CD4-positive, alpha-beta T cell treated with Interleukin-15 for 4 hours (primary cell): ENCODE data around the gene SNX10.
"Not testable (repeated sequence)": the region's sequence is repeated elsewhere in the genome, so short reads cannot be mapped to it uniquely, and the experiment has no call there.

Source experiments
- DNase-seq: peaks from one replicate; pipeline ENCODE4 v3.0.0-alpha.2; 2020; ENCODE audit warnings: low spot score

The SNX10 gene, protein sequence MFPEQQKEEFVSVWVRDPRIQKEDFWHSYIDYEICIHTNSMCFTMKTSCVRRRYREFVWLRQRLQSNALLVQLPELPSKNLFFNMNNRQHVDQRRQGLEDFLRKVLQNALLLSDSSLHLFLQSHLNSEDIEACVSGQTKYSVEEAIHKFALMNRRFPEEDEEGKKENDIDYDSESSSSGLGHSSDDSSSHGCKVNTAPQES

DNA sequence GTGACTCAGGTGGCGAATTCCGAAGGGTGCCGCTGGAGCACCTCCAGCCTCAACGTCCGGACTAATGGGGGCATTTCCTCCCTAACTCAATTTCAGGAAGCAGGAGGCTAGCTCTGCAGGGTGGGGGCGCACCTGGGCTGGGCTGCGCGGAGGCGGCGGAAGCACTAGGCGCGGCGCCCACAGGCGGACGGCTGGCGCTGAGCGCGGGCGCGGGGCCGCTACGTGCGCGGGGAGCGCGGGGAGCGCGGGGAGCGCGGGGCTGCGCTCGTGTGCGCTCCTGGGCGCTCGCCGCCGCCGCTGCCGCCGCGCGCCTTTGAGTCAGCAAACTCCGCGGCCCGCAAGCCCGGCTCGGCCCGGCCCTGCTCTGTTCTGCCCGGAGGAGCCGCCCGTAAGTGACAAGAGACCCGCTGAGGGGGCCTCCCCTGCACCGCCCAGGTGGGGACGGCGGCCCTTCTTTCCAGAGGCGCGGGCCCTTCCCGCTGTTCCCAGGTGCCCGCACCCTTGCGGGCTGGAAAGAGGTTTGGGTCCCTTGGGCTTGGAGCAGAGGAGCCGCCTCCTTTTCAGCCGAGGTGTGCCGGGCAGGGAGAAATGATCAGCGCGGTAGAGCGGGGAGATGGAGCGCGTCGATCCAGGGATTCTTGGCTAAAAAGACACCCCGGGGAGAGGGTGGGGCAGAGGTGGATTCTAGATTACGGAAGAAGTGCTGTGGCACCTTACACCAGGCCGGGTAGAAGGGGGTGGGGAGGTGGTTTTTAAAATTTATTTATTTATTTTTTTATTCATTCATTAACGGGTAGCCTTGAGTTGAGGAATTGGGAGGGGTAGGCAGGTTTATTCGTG, at the start of gene SNX10:
Gene SNX10, plus strand, starts transcription at position 164 of the 840 bp plus-strand sequence. CDS start 54,581 bp downstream, outside the sequence.
- peak; percentile 73 for DNase-seq

GRCh38 chr7:26245150-26245549, 46.5 kb upstream of the SNX10 start:
- DNase-seq, result no peak

- DNase-seq, result no peak
These were observed 41.4 kb upstream of the SNX10 start for GRCh38 chr7:26250239-26250638.

GRCh38 chr7:26261866-26262265, 29.8 kb upstream of the SNX10 start:
- not testable (repeated sequence) for DNase-seq

DNA sequence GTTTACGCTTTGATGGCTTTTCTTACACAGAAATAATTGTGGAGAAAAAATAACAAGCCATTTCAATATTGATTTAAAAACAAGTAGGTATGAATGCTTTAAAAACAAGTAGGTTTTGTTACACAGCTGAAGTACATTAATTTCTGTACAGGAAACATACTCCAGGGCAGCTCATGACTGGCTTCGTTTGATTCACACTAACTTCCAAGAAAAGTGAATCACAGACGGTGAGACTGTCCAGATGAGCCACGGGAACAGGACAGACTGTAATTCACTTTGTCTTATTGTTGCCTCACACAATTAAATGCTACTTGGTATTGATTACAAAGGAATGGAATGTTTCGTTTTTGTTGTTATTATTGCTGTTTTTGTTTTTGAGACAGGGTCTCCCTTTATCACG, 26.6 kb upstream of the SNX10 start:
- no peak for DNase-seq

DNA sequence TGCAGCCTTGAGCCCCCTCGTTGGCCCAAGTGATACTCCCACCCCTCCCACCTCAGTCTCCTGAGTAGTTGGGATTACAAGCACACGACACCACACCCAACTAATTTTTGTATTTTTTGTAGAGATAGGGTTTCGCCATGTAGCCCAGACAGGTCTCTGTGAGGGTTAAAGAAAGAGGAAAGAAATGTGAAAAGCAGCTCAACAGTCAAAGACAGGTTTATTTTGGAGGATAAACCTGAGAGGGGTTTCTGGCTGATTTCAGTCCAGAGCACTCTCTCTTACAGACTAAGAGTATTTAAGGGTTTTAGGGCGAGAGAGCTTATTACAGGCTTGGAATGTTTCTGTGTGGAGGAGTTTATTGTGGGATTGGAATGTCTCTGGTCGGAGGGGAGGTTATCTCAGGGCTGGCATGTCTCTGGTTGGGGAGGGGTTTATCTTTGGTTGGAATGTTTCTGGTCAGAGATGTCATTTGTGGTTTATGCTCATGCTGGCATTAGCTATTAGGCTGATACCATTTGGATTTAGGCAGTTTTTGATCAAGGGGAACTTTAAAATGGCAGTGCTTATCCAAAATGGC, 26.1 kb upstream of the SNX10 start:
- no peak for DNase-seq

GRCh38 chr7:26267601-26268166, 24.0 kb upstream of the SNX10 start:
- DNase-seq, result no peak

DNA sequence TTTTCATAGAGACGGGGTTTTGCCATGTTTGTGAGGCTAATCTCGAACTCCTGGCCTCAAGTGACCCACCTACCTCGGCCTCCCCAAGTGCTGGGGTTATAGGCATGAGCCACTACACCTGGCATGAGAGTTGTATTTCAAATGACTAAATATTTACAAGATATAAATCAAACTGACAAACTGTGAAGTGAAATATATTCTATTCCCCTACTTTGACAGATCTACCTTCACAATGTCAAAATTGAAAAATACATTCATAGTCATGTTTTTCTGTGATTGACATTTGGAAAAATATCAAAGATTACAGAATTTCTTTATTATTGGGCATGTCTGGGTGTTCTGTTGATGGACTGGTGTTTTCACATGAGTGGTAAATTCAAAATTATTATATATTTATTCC, 16.4 kb upstream of the SNX10 start:
- DNase-seq, result no peak

GRCh38 chr7:26278770-26279169, 12.9 kb upstream of the SNX10 start:
- DNase-seq, result peak; percentile 47

DNA sequence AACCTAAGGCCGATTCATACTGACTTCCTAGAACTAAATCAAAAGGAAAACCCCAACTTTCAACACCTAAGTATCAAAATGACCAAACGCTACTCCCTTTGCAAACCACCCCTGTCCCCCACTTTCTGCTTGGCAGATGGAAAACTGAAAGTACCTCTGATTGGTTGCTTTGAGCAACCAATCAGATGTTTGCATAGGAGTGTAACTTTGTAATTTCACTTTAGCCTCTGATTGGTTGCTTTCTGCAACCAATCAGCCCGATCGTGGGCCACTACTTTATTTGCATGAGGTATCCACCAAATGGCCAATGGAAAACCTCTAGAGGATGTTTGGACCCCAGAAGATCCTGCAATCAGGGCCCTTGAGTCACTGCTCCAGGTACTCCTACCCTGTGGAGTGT, 12.3 kb upstream of the SNX10 start:
- DNase-seq, result peak; percentile 53

DNA sequence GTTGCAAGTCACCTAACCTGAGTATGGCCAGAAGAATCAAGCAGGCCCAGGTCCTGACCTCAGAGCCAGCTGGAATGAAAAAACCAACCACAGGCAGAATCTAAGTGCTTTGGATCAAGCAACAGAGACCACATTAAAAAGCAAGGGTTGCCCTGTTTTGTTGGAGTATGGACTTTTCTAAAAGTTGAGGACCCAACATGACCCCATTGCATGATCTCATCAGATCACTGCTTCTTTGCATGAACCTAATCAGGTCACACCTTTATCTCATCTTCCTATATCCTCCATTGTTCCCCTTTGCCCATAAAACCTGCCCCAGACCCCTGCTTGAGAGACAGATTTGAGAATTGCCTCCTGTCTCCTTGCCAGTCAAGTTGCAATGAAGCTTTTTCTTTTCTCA, 11.6 kb upstream of the SNX10 start:
- DNase-seq, result no peak

- no peak for DNase-seq
These were observed 10.9 kb upstream of the SNX10 start for GRCh38 chr7:26280723-26281122.

GRCh38 chr7:26284477-26284876, 7.2 kb upstream of the SNX10 start:
- DNase-seq, result no peak

DNA sequence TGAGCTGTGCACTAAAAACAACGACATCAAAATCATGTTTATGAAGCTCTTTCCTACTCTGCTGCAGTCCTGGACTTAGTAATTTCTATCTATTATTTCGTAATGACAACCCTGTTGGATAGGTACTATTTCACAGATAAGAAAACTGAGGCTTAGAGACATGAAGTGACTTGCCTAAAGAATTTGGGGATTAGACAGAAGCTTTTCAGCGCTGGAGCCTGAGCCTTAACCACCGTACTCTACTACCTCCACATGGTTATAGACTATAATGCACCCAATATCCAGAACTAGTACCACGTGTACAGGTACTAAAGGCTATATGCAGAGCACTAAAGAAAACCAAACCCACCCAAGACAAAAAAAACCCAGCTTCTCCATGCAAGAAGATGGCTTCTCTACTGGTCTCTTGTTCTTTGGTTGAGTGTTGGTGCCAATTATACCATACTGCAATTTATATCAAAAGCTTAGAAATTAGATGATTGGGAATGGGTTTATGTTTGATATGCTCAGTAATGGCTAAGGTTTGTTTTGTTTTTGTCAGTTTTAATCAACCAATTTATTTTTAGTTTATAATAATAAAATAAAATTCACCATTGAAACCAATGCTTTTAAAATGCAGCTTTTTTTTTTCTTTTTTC, 6.5 kb upstream of the SNX10 start:
- no peak for DNase-seq

- DNase-seq, result no peak
These were observed 5.5 kb upstream of the SNX10 start for GRCh38 chr7:26286157-26286556.

DNA sequence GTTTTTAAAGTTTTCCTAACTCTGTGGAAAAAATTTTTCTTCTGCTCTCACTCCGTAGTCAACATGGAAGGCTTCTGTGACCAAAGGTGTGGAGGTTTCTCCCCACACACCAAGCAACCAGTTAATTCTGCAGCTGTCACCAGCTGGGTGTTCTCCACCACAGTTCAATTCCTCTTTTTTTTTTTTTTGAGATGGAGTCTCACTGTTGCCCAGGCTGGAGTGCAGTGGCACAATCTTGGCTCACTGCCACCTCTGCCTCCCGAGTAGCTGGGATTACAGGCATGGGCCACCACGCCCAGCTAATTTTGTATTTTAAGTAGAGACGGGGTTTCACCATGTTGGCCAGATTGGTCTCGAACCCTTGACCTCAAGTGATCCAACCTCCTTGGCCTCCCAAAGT, 3.5 kb upstream of the SNX10 start:
- DNase-seq, result not testable (repeated sequence)

- no peak for DNase-seq
These were observed 411 bp upstream of the SNX10 start for GRCh38 chr7:26291251-26291650.

GRCh38 chr7:26292768-26293560, 1.3 kb downstream of the SNX10 start:
- no peak for DNase-seq

DNA sequence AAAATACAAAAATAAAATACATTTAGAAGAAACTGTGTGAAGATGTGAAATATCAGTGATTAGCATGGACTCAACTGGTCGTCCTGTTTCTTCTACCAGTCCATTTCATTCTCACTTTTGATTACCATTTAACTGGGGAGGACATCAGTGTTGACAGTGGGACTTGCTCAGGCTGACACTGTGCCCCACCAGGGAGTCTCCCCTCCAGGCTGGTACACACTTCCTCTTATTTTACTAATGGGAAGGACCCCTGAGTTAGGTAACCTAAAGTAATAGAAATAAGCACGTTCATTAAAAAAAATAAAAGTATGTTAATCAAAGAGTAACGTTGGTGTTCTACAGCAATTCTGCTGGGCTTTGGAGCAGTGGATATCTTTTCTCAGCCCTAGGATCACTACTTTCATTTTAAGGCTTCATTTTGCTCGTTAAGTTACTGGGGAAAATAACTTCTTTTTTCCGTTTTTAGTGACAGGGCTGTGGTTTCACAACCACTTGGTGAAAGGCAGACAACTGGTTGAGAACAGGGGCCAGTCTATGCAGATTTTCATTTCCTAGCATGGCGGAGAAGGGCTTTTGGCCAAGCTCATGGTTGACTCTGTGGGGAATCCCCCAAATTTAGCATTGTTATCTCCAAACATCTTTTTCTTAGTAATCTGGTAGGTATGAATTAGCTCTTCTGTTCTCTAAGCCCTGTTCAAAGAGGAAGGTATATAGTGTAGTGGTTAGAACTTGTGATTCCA, 2.1 kb downstream of the SNX10 start:
- DNase-seq, result peak; percentile 91

GRCh38 chr7:26295015-26295414, 3.4 kb downstream of the SNX10 start:
- no peak for DNase-seq

DNA sequence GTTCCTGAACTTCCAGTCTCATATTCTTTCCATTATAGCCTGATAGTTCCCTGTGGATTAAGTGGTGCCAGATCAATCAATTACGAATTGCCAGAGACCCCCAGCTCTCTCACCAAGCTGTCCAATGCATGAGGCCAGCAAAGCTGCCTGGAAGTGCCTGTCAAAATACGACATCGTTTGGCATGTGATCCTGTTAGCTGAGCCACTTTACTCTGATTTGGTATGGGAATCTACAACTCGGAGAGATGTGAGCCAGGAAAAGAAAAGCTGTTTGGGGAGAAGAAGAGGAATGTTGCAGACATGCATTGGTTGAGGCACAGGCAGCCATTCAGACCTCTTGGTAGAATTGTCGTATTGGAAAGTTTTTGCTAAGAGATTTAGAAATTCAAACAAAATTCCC, 3.9 kb downstream of the SNX10 start:
- no peak for DNase-seq
